Urothelium cell line (cell line): Measurements from ENCODE around the gene CACNA1I.

ENCODE experiments used
- DNase-seq: peaks from one replicate; pipeline ENCODE4 v3.0.0; 2011; ENCODE audit warnings: low spot score, mixed read lengths
- FAIRE-seq: peaks from 2 replicates; lab custom pipeline; 2011; peaks lifted over from hg19 to GRCh38; lab: Jason Lieb, UNC

The CACNA1I gene

GRCh38 chr22:39595622-39596172, 25.1 kb downstream of the CACNA1I start:
- DNase-seq, result no peak
- FAIRE-seq, result no peak

- FAIRE-seq, result no peak
These were observed 26.0 kb downstream of the CACNA1I start for GRCh38 chr22:39596601-39597000.

GRCh38 chr22:39597236-39597869, 26.8 kb downstream of the CACNA1I start:
- no peak for DNase-seq
- no peak for FAIRE-seq

More at GRCh38 chr22:39596601-39597000, 26.0 kb downstream of the CACNA1I start:
- no peak for DNase-seq

DNA sequence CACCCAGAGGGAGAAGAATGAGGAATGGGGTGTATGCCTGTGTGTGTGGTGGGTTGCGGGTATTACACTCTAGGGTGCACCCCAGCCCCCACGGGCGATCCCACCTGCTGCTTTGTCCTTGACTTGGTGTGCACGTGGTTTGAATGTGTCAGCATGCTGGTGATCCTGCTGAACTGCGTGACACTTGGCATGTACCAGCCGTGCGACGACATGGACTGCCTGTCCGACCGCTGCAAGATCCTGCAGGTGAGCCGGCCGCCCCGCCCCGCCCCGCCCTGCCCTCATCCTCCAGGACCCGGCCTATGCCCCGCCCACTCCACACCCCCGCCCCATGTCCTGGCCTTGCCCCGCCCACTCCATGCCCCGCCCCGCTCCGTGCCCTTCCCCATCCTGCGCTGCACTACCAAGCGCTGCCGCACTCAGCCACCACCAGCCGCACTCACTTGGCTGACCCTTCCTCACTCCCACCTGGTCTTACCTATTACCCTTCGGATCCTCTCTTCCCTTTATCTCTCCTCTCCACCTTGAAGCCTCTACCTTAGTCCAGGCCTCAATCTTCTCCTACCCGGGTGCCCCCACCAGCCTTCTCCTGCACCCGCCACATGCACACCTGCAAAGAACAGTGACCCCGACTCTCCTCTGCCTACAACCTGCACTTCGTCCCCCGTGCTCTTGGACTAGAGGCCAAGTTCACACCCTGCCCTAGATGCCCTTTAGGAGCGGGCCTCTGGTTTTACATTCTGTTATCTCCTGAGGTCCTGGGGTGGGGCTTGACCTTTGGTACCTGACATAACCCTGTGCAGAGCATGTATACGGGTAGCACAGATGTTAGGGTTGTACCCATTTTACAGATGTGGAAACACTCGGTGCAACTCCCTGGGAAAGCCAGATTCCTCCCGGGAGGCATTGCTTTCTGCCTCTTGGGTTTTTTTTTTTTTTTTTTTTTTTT, 27.7 kb downstream of the CACNA1I start:
- DNase-seq (no peak), FAIRE-seq (peak; percentile 30)

DNA sequence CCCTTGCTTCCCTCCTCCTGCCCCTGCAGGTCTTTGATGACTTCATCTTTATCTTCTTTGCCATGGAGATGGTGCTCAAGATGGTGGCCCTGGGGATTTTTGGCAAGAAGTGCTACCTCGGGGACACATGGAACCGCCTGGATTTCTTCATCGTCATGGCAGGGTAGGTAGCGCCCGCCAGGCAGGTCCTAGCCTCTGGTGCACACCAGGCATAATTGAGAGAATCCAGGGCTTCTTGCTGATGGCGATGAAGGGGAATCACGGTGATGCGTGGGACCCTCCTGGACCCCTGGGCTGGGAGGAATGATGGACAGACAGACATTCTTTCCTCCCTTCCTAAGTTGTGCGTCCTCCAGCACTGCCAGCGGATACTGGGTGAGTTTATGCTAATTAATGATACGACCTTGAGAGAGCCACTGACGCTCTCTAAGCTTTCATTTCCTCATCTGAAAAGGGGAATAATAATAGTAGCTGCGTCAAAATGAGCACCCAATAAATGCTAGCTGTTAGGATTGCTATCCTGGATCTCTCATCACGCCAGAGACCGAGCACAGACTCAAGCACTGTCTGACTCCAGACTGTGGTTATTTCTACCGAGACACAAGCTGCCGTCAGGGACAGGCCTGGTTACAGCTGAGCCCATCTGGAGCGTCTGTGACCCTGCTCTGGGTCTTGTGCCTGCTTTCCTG, 30.1 kb downstream of the CACNA1I start:
- DNase-seq (no peak), FAIRE-seq (no peak)

DNA sequence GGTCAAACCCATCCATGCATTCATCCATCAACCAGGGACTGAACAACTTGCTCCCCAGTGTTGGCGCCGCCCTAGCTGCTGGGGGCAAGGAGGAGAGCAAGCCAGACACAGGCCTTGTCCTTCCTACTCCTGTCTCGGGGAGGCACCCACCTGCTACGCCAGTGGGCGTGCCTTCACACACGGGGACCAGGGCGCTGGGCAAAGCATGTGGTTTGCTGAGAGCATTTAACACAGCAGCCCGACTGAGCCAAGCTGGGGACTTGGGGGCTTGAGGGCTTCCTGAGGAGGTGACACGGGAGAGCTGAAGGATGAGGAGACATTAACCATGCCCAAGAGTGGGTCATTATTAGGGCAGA, 30.6 kb downstream of the CACNA1I start:
- DNase-seq (no peak), FAIRE-seq (no peak)

GRCh38 chr22:39603345-39603744, 32.8 kb downstream of the CACNA1I start:
- DNase-seq (no peak), FAIRE-seq (no peak)

GRCh38 chr22:39610246-39610645, 39.7 kb downstream of the CACNA1I start:
- no peak for FAIRE-seq
- no peak for DNase-seq

GRCh38 chr22:39610766-39611165, 40.2 kb downstream of the CACNA1I start:
- DNase-seq (no peak), FAIRE-seq (peak; percentile 27)

GRCh38 chr22:39611360-39611759, 40.8 kb downstream of the CACNA1I start:
- DNase-seq (no peak), FAIRE-seq (no peak)

DNA sequence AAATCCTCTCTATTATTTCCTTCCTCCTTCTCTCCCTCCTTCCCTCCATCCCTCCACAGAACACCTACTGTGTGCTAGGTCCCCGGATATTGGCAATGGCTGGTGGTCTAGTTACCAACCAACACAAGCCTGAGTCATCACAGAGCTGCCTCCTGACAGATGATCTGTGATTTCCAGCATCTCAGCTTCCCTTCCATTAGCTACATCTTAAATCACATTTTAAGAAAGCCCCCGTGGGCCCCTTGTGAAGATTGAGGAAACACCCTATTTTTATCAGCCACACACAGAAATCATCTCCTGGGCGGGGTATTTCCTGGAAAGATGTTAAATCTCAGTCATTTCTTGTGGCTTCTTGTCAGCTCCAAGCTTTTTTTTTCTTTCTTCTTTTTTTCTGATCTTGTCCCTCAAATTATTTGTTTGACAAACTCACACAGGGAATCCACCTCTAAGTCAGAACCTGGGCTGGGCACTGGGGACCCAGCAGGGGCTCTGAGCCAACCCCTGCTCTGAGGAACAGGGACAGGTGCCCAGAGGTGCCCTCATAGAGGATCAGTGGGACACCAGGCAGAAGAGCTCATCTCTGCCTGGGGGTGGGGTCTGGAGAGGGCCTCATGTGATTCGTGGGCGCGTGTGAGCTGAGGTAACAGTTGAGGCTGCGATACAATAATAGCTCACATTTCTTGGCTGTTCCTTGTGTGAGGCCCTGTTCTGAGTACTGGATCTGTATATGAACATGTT, 42.4 kb downstream of the CACNA1I start:
- FAIRE-seq (peak; percentile 17), DNase-seq (no peak)

GRCh38 chr22:39613549-39613921, 43.0 kb downstream of the CACNA1I start:
- no peak for FAIRE-seq
- no peak for DNase-seq

DNA sequence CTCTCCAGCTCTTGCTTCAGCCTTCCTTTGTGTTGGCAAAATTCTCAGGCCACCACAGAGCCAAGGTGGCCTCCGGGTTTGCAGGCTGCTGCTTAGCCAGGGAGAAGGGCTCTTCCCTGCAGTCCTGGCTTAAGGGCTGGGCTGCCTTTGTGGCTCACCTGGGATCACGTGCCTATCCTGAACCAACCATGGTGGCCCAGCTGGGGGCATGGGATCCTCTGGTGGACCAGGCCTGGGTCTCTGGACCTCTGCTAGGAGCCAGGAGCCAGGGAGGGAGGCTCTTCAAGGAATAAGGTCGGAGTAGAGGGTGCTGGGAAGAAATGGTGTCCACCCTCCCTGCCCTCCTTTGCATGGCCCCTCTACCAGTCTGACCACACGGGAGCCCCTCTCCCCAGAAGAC, 43.9 kb downstream of the CACNA1I start:
- DNase-seq, result no peak
- no peak for FAIRE-seq

- FAIRE-seq (no peak), DNase-seq (no peak)
These were observed 45.5 kb downstream of the CACNA1I start for GRCh38 chr22:39616051-39616450.

DNA sequence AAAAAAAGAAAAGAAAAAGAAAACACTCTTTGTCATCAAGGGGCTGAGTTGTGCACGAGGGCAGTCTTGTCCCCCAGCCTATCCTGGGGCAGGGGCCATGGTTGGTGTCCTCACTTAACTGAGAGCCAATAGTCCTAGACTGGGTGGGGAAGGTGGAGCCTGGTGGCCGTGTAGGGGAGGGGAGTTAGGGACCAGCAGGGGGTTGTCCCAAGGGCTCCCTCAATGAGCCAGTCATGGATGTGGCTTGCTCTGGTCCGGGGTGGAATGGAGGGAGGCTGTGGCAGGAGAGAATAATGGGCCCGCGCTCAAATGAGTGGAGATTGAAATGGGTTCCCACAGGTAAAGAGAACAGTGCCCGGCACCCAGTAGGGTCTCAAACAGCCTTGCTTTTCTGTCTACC, 46.2 kb downstream of the CACNA1I start:
- no peak for FAIRE-seq

DNA sequence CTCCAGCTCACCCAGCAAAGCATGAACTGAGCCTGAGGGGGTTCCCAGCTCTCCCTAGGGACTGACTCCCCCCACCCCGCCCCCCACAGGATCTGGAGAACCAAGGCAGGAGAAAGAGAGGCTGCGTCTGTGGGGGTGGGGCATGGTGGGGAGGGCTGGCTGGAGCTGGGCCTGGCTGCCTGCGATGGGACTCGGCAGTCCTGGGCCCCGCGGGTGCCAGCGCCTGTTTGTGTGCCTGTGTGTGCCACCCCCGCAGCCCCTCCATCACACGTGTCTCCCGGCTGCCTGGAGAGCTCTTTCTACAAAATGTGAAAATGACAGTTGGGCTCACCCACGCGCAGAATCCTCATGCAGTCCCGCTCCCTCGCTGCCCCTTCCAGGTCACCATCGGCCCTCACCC, 46.8 kb downstream of the CACNA1I start:
- DNase-seq (no peak), FAIRE-seq (no peak)

More for the DNA sequence above, 46.2 kb downstream of the CACNA1I start:
- DNase-seq, result no peak

DNA sequence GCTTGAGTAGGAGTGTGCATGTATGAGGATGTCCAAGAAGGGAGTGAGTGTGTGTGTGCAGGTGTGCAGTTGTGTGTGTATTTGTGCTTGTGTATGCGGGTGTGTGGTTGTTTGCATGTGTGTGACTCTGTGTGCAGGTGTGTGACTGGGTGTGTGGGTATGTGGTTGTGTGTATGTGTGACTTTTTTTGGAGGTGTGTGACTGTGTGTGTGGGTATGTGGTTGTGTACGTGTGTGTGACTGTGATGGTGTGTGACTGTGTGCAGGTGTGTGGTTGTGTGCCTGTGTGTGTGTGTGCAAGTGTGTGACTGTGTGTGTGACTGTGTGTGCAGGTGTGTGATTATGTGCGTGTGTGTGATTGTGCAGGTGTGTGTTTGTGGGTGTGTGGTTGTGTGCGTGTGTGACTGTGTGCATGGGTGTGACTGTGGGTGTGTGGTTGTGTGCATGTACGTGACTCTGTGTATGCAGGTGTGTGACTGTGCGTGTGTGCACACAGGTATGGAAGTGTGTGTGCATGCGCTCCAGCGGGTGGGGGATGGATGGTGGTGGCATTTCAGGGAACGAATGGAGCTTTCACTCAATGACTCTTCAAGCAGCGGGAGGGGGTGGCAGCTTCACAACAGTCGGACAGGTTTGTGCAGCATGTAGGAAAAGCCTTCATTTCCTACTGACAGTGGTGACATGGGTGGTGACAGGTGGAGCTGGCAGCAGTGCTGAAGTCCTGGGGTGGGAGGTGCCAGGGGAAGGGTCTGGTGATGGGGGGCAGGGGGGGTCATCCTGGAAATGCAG, 47.6 kb downstream of the CACNA1I start:
- FAIRE-seq, result peak; percentile 96
- no peak for DNase-seq

GRCh38 chr22:39618996-39619530, 48.5 kb downstream of the CACNA1I start:
- FAIRE-seq (peak; percentile 69), DNase-seq (no peak)

DNA sequence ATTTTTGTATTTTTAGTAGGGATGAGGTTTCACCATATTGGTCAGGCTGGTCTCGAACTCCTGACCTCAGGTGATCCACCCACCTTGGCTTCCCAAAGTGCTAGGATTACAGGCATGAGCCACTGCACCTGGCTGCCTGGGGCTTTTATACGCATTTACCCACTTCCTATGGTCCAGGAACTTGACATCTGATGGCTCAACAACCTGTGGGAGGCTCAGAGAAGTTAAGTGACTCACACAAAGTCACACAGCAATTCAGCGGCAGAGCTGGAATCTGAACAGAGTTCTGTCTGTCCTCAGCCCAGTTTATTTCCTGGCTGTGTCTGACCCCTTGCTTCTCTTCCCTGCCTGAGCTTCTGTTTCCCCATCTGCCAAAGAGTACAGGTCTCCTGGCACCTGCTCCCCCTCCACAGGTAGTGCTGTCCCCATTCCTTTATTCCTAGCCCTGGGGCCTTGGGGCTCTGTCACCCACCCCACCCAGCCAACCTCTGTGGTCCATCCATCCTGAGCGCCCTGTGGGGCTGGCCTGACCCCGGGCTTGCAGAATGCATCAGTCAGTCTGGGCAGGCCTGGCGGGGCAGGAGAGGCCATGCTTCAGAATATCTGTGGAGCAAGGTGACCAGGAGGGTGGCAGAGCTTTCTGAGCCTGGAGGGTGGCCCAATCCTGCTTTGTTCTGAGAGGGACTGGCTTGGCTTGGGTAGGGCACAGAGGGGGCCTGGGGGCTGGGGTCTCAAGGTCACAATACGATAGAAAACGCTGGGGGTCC, 50.6 kb downstream of the CACNA1I start:
- FAIRE-seq (no peak), DNase-seq (no peak)
